ENCODE results near the gene PDIK1L. TPM values are rescaled to one million over a fixed set of nuclear protein-coding genes. Genes with fewer than 3 reads are reported as not detected.

PDIK1L gene
- total RNA-seq = 10 to 100 TPM in 1 of 4 donors, 1 to 10 TPM in 3; 4.2 to 15.7 (median 6.6) TPM
- polyA plus RNA-seq = 1 to 10 TPM; 4.6 to 5.4 (median 5.0) TPM

DNA sequence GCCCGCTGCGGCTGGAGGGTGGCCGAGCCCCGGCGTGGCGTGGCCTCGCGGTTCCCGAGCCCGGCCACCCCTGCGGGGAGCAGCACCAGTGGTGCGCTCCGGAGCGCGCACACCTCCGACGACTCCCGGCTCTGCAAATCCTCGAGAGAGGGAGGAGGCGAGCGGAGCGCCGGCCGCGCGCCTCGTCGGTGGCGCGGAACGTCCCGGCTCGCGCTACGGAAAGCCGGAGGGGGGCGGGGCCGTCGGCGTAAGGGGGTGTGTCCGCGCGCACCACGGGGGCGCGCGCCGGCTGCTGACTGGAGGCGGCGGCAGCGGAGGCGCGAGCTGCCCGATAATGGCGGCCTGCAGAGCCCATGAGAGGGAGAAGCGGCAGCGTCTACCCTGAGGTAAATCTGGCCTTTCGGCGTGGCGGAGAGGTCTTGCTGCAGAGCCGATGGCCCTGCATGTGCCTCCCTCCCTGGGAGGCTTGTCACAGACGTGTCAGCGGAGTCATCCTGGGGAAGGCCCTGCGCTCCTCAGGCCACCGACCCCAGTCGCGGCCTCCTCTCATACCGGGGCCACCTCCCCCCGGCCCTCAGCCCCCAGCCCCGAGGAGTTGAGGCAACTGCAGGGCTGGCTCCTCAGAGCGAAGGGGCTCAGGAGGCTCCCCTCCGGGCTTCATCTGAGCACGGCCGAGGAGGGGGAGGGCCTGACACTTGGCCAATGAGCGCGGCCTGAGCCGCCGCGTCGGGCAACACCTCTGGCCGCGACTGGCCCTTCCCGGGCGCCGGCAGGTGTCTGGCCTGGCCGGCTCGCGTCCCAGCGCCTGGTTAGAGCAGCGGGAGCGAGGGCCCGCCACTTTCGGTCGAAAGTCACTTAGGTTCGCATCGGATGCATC, at the start of gene PDIK1L:
TSS of gene PDIK1L (plus strand) at position 295 of the 877 bp plus-strand sequence. CDS start 2,485 bp downstream, outside the sequence.
- TF ChIP-seq EP300 (IDR thresholded peaks at IDR 0.05) = no peak
- peak; percentile 61 to 84 (median 83) for TF ChIP-seq POLR2AphosphoS5 (IDR thresholded peaks at IDR 0.05)
- TF ChIP-seq POLR2A (IDR thresholded peaks at IDR 0.05) = peak in 1 of 2 donors; percentile 21
- TF ChIP-seq, protein P1, sequence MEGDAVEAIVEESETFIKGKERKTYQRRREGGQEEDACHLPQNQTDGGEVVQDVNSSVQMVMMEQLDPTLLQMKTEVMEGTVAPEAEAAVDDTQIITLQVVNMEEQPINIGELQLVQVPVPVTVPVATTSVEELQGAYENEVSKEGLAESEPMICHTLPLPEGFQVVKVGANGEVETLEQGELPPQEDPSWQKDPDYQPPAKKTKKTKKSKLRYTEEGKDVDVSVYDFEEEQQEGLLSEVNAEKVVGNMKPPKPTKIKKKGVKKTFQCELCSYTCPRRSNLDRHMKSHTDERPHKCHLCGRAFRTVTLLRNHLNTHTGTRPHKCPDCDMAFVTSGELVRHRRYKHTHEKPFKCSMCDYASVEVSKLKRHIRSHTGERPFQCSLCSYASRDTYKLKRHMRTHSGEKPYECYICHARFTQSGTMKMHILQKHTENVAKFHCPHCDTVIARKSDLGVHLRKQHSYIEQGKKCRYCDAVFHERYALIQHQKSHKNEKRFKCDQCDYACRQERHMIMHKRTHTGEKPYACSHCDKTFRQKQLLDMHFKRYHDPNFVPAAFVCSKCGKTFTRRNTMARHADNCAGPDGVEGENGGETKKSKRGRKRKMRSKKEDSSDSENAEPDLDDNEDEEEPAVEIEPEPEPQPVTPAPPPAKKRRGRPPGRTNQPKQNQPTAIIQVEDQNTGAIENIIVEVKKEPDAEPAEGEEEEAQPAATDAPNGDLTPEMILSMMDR (IDR thresholded peaks at IDR 0.05) = no peak
- Histone ChIP-seq H3K27me3 (no peaks in the 10 kb centered on the region), H3K27ac (peak within 1 kb of the TSS; percentile 89 to 96 (median 95)), H3K4me3 (peak within 1 kb of the TSS; percentile 90 to 97 (median 96)), H3K9me3 (no peaks in the 10 kb centered on the region), H3K4me1 (peaks cover 0 to 27% (median 23%) of the 10 kb centered on the region in 4 donors), H3K36me3 (peaks cover 0 to 28% (median 6%) of the 10 kb centered on the region in 4 donors)
- intact Hi-C loops (cut with DNase I) = loop anchor here (2.0 to 5.0 kb wide), 4 partner anchors 57 to 209 kb away; partner anchors contain the start of genes C1orf232, CEP85 and ZNF593
- peak; percentile 96 for DNase-seq
- 0 to 1% methylated on average over 96 of the region's 96 CpGs for WGBS, 2 donors

DNA sequence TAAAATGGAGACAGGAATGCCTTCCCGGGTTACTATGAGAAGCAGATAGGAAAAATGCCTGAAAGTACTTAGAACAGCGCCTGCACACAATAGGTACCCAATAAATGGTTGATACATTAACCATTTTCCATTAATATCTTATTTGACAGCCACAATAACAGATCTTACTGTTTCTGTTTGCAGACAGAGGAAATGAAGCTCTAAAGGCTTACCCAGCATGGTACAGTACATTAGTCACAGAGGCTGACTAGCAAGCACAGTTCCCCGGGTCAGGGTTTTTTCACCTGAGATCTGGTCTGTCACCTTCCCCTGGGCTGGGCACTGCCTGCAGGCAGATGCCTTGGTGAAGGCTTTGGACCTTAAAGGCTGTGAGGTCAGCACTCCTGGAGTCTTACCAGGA, 47.1 kb upstream of the PDIK1L start:
- 82 to 83% methylated on average over 3 of the region's 3 CpGs for WGBS, 2 donors
- no peak for DNase-seq
- H3K27me3 ChIP-seq = no peaks in the 10 kb centered on the region
- no peaks in the 10 kb centered on the region for H3K9me3 ChIP-seq
- H3K4me1 ChIP-seq = peaks cover 0 to 17% (median 8%) of the 10 kb centered on the region in 4 donors
- TF ChIP-seq EP300 (IDR thresholded peaks at IDR 0.05) (no peak), POLR2A (IDR thresholded peaks at IDR 0.05) (no peak), POLR2AphosphoS5 (IDR thresholded peaks at IDR 0.05) (no peak)
- TF ChIP-seq, protein P1 (IDR thresholded peaks at IDR 0.05) = no peak
- H3K27ac ChIP-seq = no peak overlapping the region
- H3K4me3 ChIP-seq = no peak overlapping the region
- H3K36me3 ChIP-seq = no peaks in the 10 kb centered on the region
- intact Hi-C loops (cut with DNase I) = no loop called here

DNA sequence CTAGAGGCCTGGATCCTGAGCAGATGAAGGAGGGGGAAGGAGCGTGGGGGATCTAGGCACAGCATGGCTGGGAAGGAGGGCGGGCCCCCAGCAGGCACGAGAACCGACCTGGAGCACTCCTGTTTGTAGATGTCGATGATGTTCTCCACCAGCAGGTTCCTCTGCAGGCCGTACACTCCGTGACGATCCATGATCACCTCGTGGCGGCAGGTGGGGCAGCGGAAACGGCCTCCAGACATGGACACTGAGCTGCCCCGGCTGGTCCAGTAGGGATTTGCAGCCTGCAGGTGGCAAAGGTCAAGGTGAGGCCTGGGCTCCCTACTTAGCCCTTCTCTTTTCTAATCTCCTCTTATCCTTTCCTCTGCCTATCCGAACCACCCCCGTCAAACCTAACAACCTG, 45.5 kb upstream of the PDIK1L start:
- TF ChIP-seq EP300 (IDR thresholded peaks at IDR 0.05) (no peak), POLR2A (IDR thresholded peaks at IDR 0.05) (no peak), POLR2AphosphoS5 (IDR thresholded peaks at IDR 0.05) (no peak)
- TF ChIP-seq, protein P1 (IDR thresholded peaks at IDR 0.05) = no peak
- no peak overlapping the region for H3K27ac ChIP-seq
- H3K4me1 ChIP-seq = peaks cover 0 to 17% (median 8%) of the 10 kb centered on the region in 4 donors
- 87% methylated on average over 15 of the region's 15 CpGs for WGBS, 2 donors
- intact Hi-C loops (cut with DNase I) = no loop called here
- H3K4me3 ChIP-seq = no peak overlapping the region
- H3K27me3 ChIP-seq = no peaks in the 10 kb centered on the region
- H3K36me3 ChIP-seq = no peaks in the 10 kb centered on the region
- no peak for DNase-seq
- no peaks in the 10 kb centered on the region for H3K9me3 ChIP-seq

DNA sequence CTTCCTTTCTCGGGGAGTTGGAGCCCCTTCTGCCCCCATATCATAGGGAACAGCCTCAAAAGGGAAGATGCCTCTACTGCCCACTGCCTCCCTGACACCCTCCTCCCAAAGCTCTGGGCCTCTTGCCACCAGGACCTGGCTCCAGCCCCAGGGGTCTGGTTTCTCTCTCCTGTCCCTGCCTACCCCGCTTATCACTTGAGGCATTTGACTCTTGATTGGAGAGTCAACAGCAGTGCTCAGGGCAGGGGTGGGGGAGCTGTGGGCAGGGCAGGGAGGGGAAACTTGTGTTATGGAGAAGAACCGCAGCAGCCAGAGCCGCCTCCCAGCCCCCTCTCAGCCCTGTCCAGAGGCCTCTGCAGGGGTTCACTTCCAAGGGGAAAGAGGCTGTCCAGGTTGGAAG, 44.8 kb upstream of the PDIK1L start:
- H3K36me3 ChIP-seq = no peaks in the 10 kb centered on the region
- intact Hi-C loops (cut with DNase I) = no loop called here
- WGBS, 2 donors = 80 to 84% methylated on average over 4 of the region's 4 CpGs
- no peak for TF ChIP-seq POLR2A (IDR thresholded peaks at IDR 0.05)
- peak in 1 of 4 donors; percentile 52 for TF ChIP-seq POLR2AphosphoS5 (IDR thresholded peaks at IDR 0.05)
- peak overlapping the region in 1 of 4 donors; percentile 12 for H3K27ac ChIP-seq
- H3K4me3 ChIP-seq = no peak overlapping the region
- no peaks in the 10 kb centered on the region for H3K27me3 ChIP-seq
- DNase-seq = no peak
- H3K4me1 ChIP-seq = peaks cover 0 to 17% (median 8%) of the 10 kb centered on the region in 4 donors
- no peaks in the 10 kb centered on the region for H3K9me3 ChIP-seq

DNA sequence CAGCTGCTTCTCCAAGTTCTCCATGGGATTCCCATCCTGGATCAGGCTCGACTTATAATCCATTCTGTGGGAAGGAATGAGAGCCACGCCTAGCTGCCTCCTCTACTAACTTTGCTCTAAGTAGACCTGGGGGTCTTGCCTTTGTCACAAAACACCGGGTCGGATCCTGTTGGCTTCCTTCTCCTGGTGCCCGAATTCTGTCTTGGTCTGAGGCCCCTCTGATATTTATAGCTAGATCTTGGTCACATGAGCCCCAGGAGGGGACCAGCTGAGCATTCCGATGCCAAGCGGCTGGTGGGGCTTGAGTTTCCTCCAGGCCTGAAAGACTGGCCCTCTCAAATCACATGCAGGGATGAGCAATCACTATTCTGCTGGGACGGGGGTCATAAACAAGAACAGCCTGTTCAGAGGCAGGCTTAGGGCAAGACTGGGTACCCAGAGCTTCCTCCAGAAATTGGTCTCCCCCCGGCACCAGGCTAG, 44.2 kb upstream of the PDIK1L start, which contains the start of gene TRIM63:
TSS of gene TRIM63 (minus strand) at position 199 of the 480 bp plus-strand sequence. CDS start at position 63, 136 bp downstream.
- no peaks in the 10 kb centered on the region for H3K27me3 ChIP-seq
- WGBS, 2 donors = 70 to 73% methylated on average over 9 of the region's 9 CpGs
- H3K36me3 ChIP-seq = no peaks in the 10 kb centered on the region
- H3K9me3 ChIP-seq = no peaks in the 10 kb centered on the region
- peak within 1 kb of the TSS in 1 of 4 donors; percentile 12 for H3K27ac ChIP-seq
- DNase-seq = no peak
- H3K4me1 ChIP-seq = peaks cover 0 to 22% (median 11%) of the 10 kb centered on the region in 4 donors
- TF ChIP-seq, protein P1 (IDR thresholded peaks at IDR 0.05) = no peak
- TF ChIP-seq EP300 (IDR thresholded peaks at IDR 0.05) (no peak), POLR2AphosphoS5 (IDR thresholded peaks at IDR 0.05) (no peak), POLR2A (IDR thresholded peaks at IDR 0.05) (no peak)
- peak within 1 kb of the TSS in 1 of 4 donors; percentile 7 for H3K4me3 ChIP-seq
- intact Hi-C loops (cut with DNase I) = no loop called here
